ENCODE measurements around the gene P2RY14.
"Not testable (repeated sequence)": the region's sequence is repeated elsewhere in the genome, so short reads cannot be mapped to it uniquely, and the experiment has no call there.

GRCh38 chr3:151169948-151170679 is 108.2 kb downstream of the P2RY14 start:
- TF ChIP-seq, protein P1, sequence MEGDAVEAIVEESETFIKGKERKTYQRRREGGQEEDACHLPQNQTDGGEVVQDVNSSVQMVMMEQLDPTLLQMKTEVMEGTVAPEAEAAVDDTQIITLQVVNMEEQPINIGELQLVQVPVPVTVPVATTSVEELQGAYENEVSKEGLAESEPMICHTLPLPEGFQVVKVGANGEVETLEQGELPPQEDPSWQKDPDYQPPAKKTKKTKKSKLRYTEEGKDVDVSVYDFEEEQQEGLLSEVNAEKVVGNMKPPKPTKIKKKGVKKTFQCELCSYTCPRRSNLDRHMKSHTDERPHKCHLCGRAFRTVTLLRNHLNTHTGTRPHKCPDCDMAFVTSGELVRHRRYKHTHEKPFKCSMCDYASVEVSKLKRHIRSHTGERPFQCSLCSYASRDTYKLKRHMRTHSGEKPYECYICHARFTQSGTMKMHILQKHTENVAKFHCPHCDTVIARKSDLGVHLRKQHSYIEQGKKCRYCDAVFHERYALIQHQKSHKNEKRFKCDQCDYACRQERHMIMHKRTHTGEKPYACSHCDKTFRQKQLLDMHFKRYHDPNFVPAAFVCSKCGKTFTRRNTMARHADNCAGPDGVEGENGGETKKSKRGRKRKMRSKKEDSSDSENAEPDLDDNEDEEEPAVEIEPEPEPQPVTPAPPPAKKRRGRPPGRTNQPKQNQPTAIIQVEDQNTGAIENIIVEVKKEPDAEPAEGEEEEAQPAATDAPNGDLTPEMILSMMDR (conservative IDR thresholded peaks at IDR 0.05): not testable (repeated sequence)
- TF ChIP-seq EZH2 (IDR thresholded peaks at IDR 0.05; ENCODE audit: low read depth): not testable (repeated sequence)

Data from PC-9 (cell line).